Measurements from ENCODE around the gene TXNRD2. TPM values are rescaled to one million over a fixed set of nuclear protein-coding genes. Genes with fewer than 3 reads are reported as not detected.

TXNRD2 gene
- total RNA-seq (2013; cell fraction: nucleolus; rRNA removed): 34.2 and 45.3 TPM in 2 replicates
- total RNA-seq (2014; rRNA removed) (13.9 and 16.5 TPM in 2 replicates), total RNA-seq (2014; rRNA removed; fragmentation: Illumina TruSeq; extraction: Trizol) (10.0 and 11.2 TPM in 2 replicates), total RNA-seq (2021) (17.7 and 19.4 TPM in 2 replicates), polyA plus RNA-seq (2011; rRNA removed) (8.6 and 12.4 TPM in 2 replicates), polyA plus RNA-seq (2014; fragmentation: Illumina TruSeq; extraction: Trizol) (7.7 and 8.7 TPM in 2 replicates), polyA plus RNA-seq (2014; fragmentation: Nextera tagmentation; extraction: Ambion mirVana) (1 to 10 TPM; 1.6 to 1.9 TPM), polyA plus RNA-seq (2014; rRNA removed) (14.1 and 15.4 TPM in 2 replicates), polyA plus RNA-seq (2016; fragmentation: Nextera tagmentation; extraction: Ambion mirVana) (10 to 100 TPM; 24.3 to 26.0 TPM), polyA minus RNA-seq (2011; rRNA and poly(A)+ RNA removed) (8.6 and 15.8 TPM in 2 replicates), Bru-seq, nascent RNA (percentile 52 among the genes with signal in this experiment), BruChase-seq, experiment 1, labeled RNA remaining after a 6-hour chase (percentile 54 among the genes with signal in this experiment), BruChase-seq, experiment 2, labeled RNA remaining after a 2-hour chase (percentile 51 among the genes with signal in this experiment)
- polyA plus RNA-seq (2011; ENCODE audit: low read depth): 7.3 TPM
- polyA plus RNA-seq (2011; cell fraction: cytosol; rRNA removed): 15.1 and 16.9 TPM in 2 replicates
- 24.7 and 26.3 TPM in 2 replicates for polyA plus RNA-seq (2011; cell fraction: nucleus; rRNA removed)
- 15.5 and 17.1 TPM in 2 replicates for polyA plus RNA-seq (2012)
- 7.1 and 11.1 TPM in 2 replicates for polyA minus RNA-seq (2011; cell fraction: cytosol; rRNA and poly(A)+ RNA removed)
- polyA minus RNA-seq (2011; cell fraction: nucleus; rRNA and poly(A)+ RNA removed): 7.9 and 14.4 TPM in 2 replicates
- long read RNA-seq, experiment 1, partial matches to known transcripts: 1 of 20 reads
- long read RNA-seq, experiment 1, other reads (novel, unspliced or antisense): 18 of 20 reads
- long read RNA-seq, experiment 2, partial matches to known transcripts: 0 of 2 reads
- long read RNA-seq, experiment 2, other reads (novel, unspliced or antisense): 2 of 2 reads

- peak; percentile 91 for ATAC-seq
- peak within 1 kb of the TSS; percentile 91 for H3K27ac ChIP-seq (ENCODE audit: control insufficient read depth, insufficient read depth)
- ChIA-PET SMC1A (ENCODE audit: uncharacterized antibody, unreplicated experiment) (no interaction called here), CTCF (interaction anchor here (1.3 to 2.0 kb wide), 3 partner anchors 14 to 211 kb away, joined by 3 to 8 read pairs (median 4); no protein-coding TSS in a partner anchor), RAD21 (ENCODE audit: unreplicated experiment) (interaction anchor here (0.7 to 2.2 kb wide), 2 partner anchors 86 to 166 kb away, joined by 3 to 7 read pairs; no protein-coding TSS in a partner anchor), POLR2A (interaction anchor here (0.5 kb wide), 1 partner anchor 379 kb away, joined by 5 read pairs; no protein-coding TSS in a partner anchor)
- H4K20me1 ChIP-seq (ENCODE audit: control insufficient read depth, insufficient read depth): no peaks in the 10 kb centered on the region
- 2% methylated on average over 50 of the region's 63 CpGs for WGBS (ENCODE audit: insufficient coverage, insufficient replicate concordance, low lambda C conversion rate, missing lambda C conversion rate)
- H3K9ac ChIP-seq (ENCODE audit: control insufficient read depth, insufficient read depth, low read length): peak within 1 kb of the TSS; percentile 100
- no TSS peak for BruUV-seq (replicated peaks)
- no peak for DNase-seq (ENCODE audit: low read depth, low spot score)
- in situ Hi-C loops (cut with MboI): no loop called here
- intact Hi-C loops (cut with micrococcal nuclease; ENCODE audit: unreplicated experiment): loop anchor here (5.0 kb wide), 1 partner anchor 84 kb away; no protein-coding TSS in a partner anchor
- H2AFZ ChIP-seq (ENCODE audit: control insufficient read depth, low read depth, low read length): peak within 1 kb of the TSS; percentile 92
- H3K4me2 ChIP-seq (ENCODE audit: control insufficient read depth, insufficient read depth): peak within 1 kb of the TSS; percentile 97
- peaks cover 39% of the 10 kb centered on the region for H3K79me2 ChIP-seq (ENCODE audit: control insufficient read depth, insufficient read depth, low read length)
- H3K4me3 ChIP-seq: peak within 1 kb of the TSS; percentile 94
- H3K9me3 ChIP-seq (replicated peaks; ENCODE audit: control insufficient read depth, insufficient read depth, low read length): no peaks in the 10 kb centered on the region
- peaks cover 15% of the 10 kb centered on the region; the same call in 1 of the 2 replicates for H3K4me1 ChIP-seq (ENCODE audit: control insufficient read depth, insufficient read depth, low read length)
- no peaks in the 10 kb centered on the region for H3K36me3 ChIP-seq (ENCODE audit: control insufficient read depth in 2 of 2, insufficient read depth in 2 of 2, low read length in 1 of 2)
- no peak for FAIRE-seq
- H3K27me3 ChIP-seq (replicated peaks in 1 of 2; ENCODE audit: control insufficient read depth in 2 of 2, insufficient read depth in 2 of 2, low read length in 1 of 2): no peaks in the 10 kb centered on the region
- TF ChIP-seq NRF1 (conservative IDR thresholded peaks at IDR 0.05; ENCODE audit: low read depth, low read length): no peak
- no peak; the same call in 1 of the 2 replicates for TF ChIP-seq NR2C1 (IDR thresholded peaks at IDR 0.05)
- TF ChIP-seq MAX (IDR thresholded peaks at IDR 0.05; ENCODE audit: low read depth, low read length): no peak
- TF ChIP-seq TAF1 (IDR thresholded peaks at IDR 0.05; ENCODE audit: borderline replicate concordance, low read depth, low read length): peak; percentile 94
- TF ChIP-seq EED (IDR thresholded peaks at IDR 0.05; ENCODE audit: low read depth): no peak
- TF ChIP-seq PAX8 (IDR thresholded peaks at IDR 0.05): no peak
- no peak for TF ChIP-seq SIN3A (IDR thresholded peaks at IDR 0.05; ENCODE audit: low read depth, low read length)
- TF ChIP-seq ZBTB40 (IDR thresholded peaks at IDR 0.05; ENCODE audit: borderline replicate concordance): no peak
- no peak for TF ChIP-seq CHD2 (IDR thresholded peaks at IDR 0.05; ENCODE audit: borderline replicate concordance, low read depth, low read length)
- TF ChIP-seq ASH2L (IDR thresholded peaks at IDR 0.05; ENCODE audit: borderline replicate concordance, low read depth): no peak
- TF ChIP-seq NFYB (IDR thresholded peaks at IDR 0.05; ENCODE audit: insufficient read depth, low read depth, low read length): no peak
- TF ChIP-seq ELK1 (IDR thresholded peaks at IDR 0.05; ENCODE audit: low read depth, low read length): peak; percentile 48; the same call in 1 of the 2 replicates
Observed at GRCh38 chr22:19941365-19942082, at the start of gene TXNRD2, which contains the start of gene COMT. TXNRD2 (minus strand) TSS chr22:19941818; CDS start chr22:19941803, 15 bp downstream. COMT (plus strand) TSS chr22:19941772; CDS start chr22:19962527, 20,755 bp downstream.
